Caki2 (cell line): ENCODE results near the gene EIF5A2. TPM values are rescaled to one million over a fixed set of nuclear protein-coding genes. Genes with fewer than 3 reads are reported as not detected.

Experiments used
- DNase-seq: peaks from one replicate; pipeline ENCODE4 v3.0.0-alpha.2; 2015; ENCODE audit warnings: low read depth
- in situ Hi-C: cut with HindIII; loops from 2 replicates; pipeline ENCODE4 v1.10.0; 2016; ENCODE audit warnings: low sequenced_read_pairs, low pct_unique_long_range_greater_than_20kb, mixed read lengths
- total RNA-seq: library from RNA; depleted of rRNA; stranded (reverse); fragments of >200 nt; shearing (Covaris generic); gene quantifications from 2 replicates; pipeline ENCODE4 v1.2.3, GENCODE V29; 2014; ENCODE audit warnings: low replicate concordance; rRNA removed

Gene EIF5A2
- total RNA-seq, 1 experiment from 2014 or later = 34.8 TPM

DNA sequence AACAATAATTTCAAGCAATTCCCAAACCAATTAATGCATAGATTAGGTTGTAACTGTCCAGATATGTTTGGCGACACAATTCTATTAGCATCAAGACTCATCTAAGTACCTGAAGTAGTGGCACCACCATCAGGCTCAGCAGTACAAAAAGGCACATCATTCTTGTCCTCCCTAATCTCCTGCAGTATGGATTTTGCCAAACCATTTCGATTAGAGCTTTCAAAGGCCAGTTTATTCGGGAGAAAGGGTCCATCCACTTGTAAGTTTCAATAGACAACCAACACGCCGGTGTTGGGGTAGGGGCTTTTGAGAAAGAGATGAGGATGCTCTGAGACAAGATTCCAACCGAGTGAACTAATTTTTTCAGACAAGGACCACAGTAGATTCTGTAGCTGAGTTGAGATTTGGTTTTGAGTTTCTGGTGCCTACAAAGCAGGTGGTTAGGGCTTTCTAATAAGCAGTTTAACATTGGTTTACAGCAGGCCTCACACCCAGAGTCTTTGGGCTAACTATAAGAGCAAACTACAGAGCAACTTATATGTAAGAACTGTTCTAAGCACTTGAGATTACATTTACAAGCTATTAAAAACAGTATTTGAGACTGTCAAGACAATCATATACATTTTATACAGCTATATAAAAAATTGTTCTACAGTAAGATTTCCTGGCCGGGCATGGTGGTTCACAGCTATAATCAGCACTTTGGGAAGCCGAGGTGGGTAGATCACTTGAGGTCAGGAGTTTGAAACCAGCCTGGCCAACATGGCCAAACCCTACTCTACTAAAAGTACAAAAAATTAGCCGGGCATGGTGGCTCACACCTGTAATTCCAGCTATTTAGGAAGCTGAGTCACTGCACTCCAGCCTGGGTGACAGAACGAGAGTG lies 43.0 kb downstream of the EIF5A2 start:
- in situ Hi-C loops = no loop called here
- DNase-seq = peak; percentile 36

DNA sequence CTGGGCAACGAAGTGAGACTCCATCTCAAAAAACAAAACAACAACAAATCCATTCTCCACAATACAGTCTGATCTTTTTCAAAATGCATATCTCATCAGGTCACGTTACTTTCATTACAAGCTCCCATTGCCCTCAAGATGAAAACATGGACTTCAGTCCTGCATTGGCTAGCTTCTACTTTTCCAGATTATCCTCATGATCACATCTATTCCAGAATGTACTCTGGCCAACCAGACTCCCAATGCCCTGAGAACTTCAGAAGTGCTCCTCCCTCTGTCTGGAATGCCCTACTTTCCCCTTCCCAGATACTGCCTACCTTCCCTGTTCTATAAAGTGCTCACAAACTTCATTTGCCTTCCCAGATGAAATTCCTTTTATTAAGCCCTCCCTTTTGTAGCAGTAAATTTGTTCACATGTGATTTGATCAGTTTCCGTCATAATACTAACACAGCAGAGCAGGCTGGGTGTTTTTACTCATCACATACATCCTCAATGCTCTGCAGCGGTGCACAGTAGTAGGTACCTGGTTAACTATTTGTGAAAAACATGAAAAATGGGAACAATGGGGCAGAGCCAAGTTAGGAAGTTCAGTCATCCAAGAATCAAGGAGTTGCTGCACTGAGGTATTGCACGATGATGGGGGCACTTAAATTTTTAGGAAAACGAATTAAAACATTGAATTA lies 43.8 kb downstream of the EIF5A2 start:
- in situ Hi-C loops = no loop called here
- no peak for DNase-seq

DNA sequence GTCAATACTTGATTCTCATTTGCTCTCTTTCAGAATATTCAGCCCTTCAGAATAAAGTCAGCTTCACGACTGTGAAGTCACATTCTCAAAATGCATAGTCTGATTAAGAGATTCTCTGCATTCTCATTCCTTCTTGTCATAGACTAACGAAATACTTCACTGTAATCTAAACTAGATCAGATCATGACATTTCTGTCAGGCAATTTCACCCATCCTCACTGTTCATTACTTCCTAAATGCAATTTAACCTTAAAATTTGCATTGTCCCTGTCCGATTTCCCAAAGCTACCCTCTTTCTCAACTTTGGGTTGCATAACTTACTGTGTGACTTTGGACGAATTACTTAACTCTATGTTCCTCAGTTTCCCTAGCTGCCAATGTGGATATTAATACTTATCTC lies 44.6 kb downstream of the EIF5A2 start:
- in situ Hi-C loops = no loop called here

DNA sequence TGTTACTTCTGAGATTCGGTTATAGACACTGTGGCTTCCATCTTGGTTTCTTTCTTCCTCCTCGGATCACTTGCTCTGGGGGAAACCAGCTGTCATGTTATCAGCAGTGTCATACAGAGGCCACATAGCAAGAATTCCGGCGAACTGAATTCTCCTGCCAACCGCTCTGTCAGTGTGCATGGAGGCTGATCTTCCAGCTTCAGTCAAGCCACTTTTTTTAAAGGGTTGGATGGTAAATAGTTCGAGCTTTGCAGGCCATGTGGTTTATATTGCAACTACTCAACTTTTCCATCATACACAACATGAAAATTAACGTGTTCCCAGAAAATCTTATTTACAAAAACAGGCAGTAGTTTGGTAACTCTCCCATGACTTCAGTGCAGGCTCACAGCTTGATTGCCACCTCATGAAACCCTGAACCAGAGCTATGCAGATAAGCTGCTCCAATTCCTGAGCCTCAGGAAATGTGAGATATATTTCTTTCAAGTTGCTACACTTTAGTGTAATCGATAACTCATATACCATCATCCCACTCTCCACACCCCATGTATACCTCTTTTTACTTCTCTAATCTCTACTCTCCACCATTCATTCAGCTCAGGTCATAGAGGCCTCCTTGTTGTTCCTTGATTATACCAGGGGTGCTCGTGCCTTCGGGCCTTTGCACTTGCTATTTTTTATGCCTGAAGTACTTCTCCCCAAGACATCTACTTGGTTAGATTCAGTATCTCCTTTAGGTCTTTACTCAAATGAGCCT lies 45.6 kb downstream of the EIF5A2 start:
- DNase-seq = no peak
- in situ Hi-C loops = no loop called here

More for the DNA sequence above, 44.6 kb downstream of the EIF5A2 start:
- no peak for DNase-seq

DNA sequence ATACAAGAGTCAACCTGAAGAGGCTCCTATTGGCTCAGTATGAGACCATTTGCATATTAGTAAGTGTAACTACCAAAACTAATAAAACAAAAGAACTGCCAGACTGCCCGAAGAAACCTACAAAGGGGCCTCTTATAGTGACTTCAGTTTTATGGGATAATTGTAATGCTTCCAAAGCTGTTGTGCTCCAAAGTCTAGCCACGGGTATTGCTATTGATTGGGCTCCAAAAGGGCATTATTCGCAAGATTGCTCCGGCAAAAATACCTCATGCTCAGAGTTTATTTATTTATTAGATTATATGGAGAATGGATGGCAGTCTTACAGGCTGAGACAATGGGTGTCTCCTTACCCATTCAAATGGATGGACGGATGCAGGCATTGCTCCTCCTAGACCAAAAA lies 49.8 kb downstream of the EIF5A2 start:
- in situ Hi-C loops = no loop called here
- DNase-seq = no peak

DNA sequence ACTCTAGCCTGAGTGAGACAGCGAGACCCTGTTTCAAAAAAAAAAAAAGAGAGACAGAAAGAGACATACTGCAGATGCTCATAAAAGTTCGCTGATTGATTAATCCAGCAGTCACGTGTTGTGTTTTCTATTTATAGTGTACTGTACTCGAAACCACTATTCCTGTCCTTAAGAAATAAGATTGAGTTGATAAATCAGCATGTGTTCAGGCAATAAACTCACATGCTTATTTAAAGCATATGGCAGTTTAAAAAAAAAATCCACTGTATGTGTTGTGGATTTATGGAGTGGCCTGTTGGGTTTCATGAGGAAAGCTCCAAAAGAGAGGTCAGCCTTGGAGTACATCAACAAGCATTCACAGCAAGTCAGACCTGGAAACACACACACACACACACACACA lies 56.1 kb downstream of the EIF5A2 start:
- no peak for DNase-seq
- in situ Hi-C loops = no loop called here

DNA sequence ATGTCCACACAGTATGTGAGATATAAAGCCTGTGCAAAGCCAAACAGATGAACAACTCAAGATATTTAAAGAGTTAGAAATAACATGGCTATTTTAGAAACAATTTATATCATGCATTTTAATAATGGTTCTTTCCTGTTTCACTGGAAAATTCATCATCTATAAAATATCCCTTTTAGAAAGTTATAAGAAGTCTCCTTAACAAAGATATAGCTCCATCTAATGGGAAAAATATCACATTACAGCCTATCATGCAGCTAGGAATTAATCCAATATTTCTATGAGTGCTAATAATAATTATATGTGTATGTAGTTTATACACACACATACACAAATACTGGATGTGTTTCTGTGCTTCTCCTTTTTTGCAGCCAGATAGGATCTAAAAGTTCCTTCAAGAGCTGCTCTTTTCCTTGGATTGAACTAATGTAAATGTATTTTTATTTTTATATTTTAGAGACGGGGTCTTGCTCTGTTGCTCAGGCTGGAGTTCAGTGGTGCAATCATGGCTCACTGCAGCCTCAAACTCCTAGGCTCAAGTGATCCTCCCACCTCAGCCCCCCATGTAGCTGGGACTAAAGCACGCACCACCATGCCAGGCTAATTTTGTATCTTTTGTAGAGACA lies 60.0 kb downstream of the EIF5A2 start:
- in situ Hi-C loops = no loop called here
- peak; percentile 29 for DNase-seq

DNA sequence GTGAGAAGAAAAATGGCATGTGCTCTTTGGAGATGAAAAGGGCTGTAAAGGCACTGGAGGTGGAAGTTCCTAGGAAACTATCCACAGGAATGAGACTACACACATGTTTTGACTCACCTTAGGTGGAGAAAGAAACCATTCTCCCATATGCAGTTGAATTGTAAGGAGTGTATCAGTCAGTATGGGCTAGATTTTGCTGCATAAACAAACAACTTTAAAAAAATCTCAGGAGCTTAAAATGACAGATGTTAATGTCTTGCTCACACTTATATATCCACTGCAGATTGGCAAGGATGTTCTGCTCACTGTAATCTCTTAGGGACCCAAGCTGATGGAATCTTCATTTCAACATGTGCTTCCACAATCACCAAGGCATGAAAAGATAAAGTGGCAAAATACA lies 64.1 kb downstream of the EIF5A2 start:
- in situ Hi-C loops = no loop called here

DNA sequence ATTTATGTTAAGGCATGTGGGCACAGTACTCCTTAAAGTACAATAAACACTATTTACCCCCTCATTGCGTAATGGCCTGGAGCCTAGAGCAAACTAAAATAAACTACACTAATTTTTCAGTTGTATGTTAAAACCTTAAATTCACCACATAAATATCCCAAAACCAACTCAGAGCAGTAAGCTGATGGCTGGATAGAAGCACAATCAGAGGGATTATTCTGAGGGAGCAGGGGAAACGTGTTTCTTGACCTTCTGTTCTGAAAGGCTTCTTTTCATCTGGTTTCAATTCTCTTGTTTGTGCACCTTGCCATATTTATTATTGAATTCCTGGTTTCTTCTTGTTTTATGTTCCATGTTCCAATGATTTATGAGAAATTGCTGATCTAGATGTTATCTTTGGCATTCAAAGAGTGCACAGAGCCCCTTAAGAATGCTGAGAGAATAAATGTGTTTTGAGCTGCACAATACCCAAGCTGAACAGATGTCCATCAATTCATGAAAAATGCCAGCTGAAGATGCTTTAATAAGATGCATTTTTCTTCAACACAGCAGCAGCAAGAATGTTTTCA lies 68.1 kb downstream of the EIF5A2 start:
- no peak for DNase-seq
- in situ Hi-C loops = no loop called here

More for the DNA sequence above, 64.1 kb downstream of the EIF5A2 start:
- no peak for DNase-seq

DNA sequence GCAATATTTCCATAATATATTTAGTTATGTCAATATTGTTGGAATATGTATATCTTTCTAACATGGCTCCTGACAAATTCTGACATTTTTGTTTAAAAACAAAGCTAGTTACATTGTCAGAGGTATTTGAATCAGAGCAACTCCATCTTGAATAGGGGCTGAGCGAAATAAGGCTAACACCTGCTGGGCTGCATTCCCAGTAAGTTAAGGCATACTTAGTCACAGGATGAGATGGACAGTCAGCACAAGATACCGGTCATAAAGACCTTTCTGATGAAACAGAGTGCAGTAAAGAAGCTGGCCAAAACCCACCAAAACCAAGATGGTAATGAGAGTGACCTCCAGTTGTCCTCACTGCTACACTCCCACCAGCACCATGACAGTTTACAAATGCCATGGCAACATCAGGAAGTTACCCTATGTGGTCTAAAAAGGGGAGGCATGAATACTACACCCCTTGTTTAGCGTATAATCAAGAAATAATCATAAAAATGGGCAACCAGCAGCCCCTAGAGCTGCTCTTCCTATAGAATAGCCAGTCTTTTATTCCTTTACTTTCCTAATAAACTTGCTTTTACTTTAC lies 68.8 kb downstream of the EIF5A2 start:
- in situ Hi-C loops = loop anchor here (10.0 kb wide), 1 partner anchor 345 kb away; no protein-coding TSS in a partner anchor
- no peak for DNase-seq

Other genes with a start within 250 kb of the EIF5A2 start
- 97.0 and 146 TPM in 2 replicates for gene RPL22L1, start 38.4 kb downstream of the EIF5A2 start, total RNA-seq
- not detected in 2 replicates for gene SLC2A2, start 118.1 kb upstream of the EIF5A2 start, total RNA-seq